HCT116 (cell line): Measurements from ENCODE around the gene C22orf39. TPM values are rescaled to one million over a fixed set of nuclear protein-coding genes. Genes with fewer than 3 reads are reported as not detected.

Experiments
- ATAC-seq: fragments of 200-7000 bp; cut with Tn5 transposase; 2 replicates; pipeline ENCODE4 v1.9.1; 2020; ENCODE audit warnings: mild to moderate bottlenecking, moderate library complexity
- BruUV-seq: library from RNA; stranded (reverse); fragments of 400-500 nt; replicated peaks from 2 replicates; lab custom pipeline; 2021; lab: Mats Ljungman, UMichigan
- CTCF ChIA-PET: fragments of 300-600 bp; sonication (Branson Sonifier 250); formaldehyde crosslinking; loops from one replicate; lab custom pipeline; 2021; ENCODE audit warnings: antibody characterized with exemption; lab: Charles Lee
- POLR2A ChIA-PET: fragments of 300-600, 350-600 bp; sonication (Branson Sonifier 250); formaldehyde crosslinking; loops from one replicate; lab custom pipeline; 2021; ENCODE audit warnings: antibody characterized with exemption; lab: Charles Lee
- RAD21 ChIA-PET, 2 experiments: fragments of 300-600 bp; sonication (Branson Sonifier 250); formaldehyde crosslinking; loops; one replicate each; lab custom pipeline; 2023; ENCODE audit warnings: low total read pairs in 2 of 2; ENCODE audit not compliant: uncharacterized antibody in 2 of 2, unreplicated experiment in 2 of 2, low non-redundant PET in 1 of 2; lab: Charles Lee
- DNase-seq: peaks from one replicate; pipeline ENCODE4 v3.0.0-alpha.2; 2010; ENCODE audit warnings: low read depth, low spot score
- H2AFZ ChIP-seq: fragments of 200-600 bp; shearing (Covaris generic), sonication (generic); 2 replicates; pipeline ENCODE4 v1.6.1; 2017; ENCODE audit warnings: low read depth, mixed run types, mixed read lengths, antibody characterized with exemption, low read length; ENCODE audit not compliant: poor library complexity, severe bottlenecking
- H3K27ac ChIP-seq: 2 replicates; pipeline ENCODE4 v1.5.1; 2012; ENCODE audit warnings: low read depth, low read length
- H3K27me3 ChIP-seq: fragments of 200-600 bp; sonication (generic); 2 replicates; pipeline ENCODE4 v1.6.1; 2016; ENCODE audit warnings: mixed run types, low read length, mixed read lengths; ENCODE audit not compliant: insufficient read depth
- H3K36me3 ChIP-seq, 2 experiments: fragments of 200-500 bp in 1 of 2; fragments of 200-600 bp in 1 of 2; sonication (Bioruptor generic) in 1 of 2; sonication (generic) in 1 of 2; 2 replicates each; pipeline versions ENCODE4 v1.5.1 to v1.6.1; 2014 to 2016; ENCODE audit warnings: low read length in 2 of 2, inconsistent platforms in 1 of 2, mixed read lengths in 1 of 2, mixed run types in 1 of 2; ENCODE audit not compliant: insufficient read depth in 2 of 2, control insufficient read depth in 1 of 2
- H3K4me1 ChIP-seq, 2 experiments: fragments of 200-600 bp in 1 of 2; sonication (generic) in 1 of 2; 2 replicates each; pipeline versions ENCODE4 v1.5.1 to v1.6.1; 2012 to 2017; ENCODE audit warnings: low read length in 2 of 2, inconsistent platforms in 1 of 2, mild to moderate bottlenecking in 1 of 2, mixed read lengths in 1 of 2, mixed run types in 1 of 2, moderate library complexity in 1 of 2; ENCODE audit not compliant: insufficient read depth in 2 of 2, control insufficient read depth in 1 of 2
- H3K4me2 ChIP-seq: fragments of 200-600 bp; sonication (generic); 2 replicates; pipeline ENCODE4 v1.6.1; 2017; ENCODE audit warnings: mixed run types, low read length, mixed read lengths
- H3K4me3 ChIP-seq, 2 experiments: fragments of 200-600 bp in 1 of 2; sonication (generic) in 1 of 2; replicated peaks in 1 of 2; 2 replicates each; pipeline ENCODE4 v1.5.1; 2011 to 2016; ENCODE audit warnings: low read length in 2 of 2, control low read depth in 1 of 2, low read depth in 1 of 2, mild to moderate bottlenecking in 1 of 2, mixed read lengths in 1 of 2, mixed run types in 1 of 2
- H3K79me2 ChIP-seq: fragments of 200-600 bp; sonication (generic); 2 replicates; pipeline ENCODE4 v1.6.1; 2017; ENCODE audit warnings: mild to moderate bottlenecking, mixed run types, low read length, moderate library complexity, mixed read lengths; ENCODE audit not compliant: insufficient read depth
- H3K9ac ChIP-seq: fragments of 200-600 bp; sonication (generic); 2 replicates; pipeline ENCODE4 v1.6.1; 2016; ENCODE audit warnings: low read length, mixed read lengths
- H3K9me2 ChIP-seq: fragments of 200-600 bp; sonication (generic), shearing (Covaris generic); 2 replicates; pipeline ENCODE4 v1.6.1; 2017; ENCODE audit warnings: mixed run types, mild to moderate bottlenecking, moderate library complexity; ENCODE audit not compliant: insufficient read depth
- H3K9me3 ChIP-seq, 2 experiments: fragments of 200-500 bp in 1 of 2; fragments of 200-600 bp in 1 of 2; sonication (Bioruptor generic) in 1 of 2; sonication (generic) in 1 of 2; 2 replicates each; pipeline ENCODE4 v1.6.1; 2014 to 2017; ENCODE audit warnings: low read length in 2 of 2, mixed read lengths in 2 of 2, inconsistent platforms in 1 of 2, low read depth in 1 of 2, mild to moderate bottlenecking in 1 of 2, mixed run types in 1 of 2, moderate library complexity in 1 of 2; ENCODE audit not compliant: control insufficient read depth in 1 of 2, insufficient read depth in 1 of 2
- H4K20me1 ChIP-seq: fragments of 200-600 bp; sonication (generic), shearing (Covaris generic); 2 replicates; pipeline ENCODE4 v1.6.1; 2017; ENCODE audit warnings: mixed run types, mild to moderate bottlenecking, moderate library complexity; ENCODE audit not compliant: insufficient read depth
- CBX3 ChIP-seq: IDR thresholded peaks from 2 replicates; pipeline ENCODE4 v1.6.1; 2012; ENCODE audit warnings: low read depth
- CEBPB ChIP-seq: IDR thresholded peaks from 2 replicates; pipeline ENCODE4 v1.6.1; 2012; ENCODE audit warnings: low read depth
- CTCF ChIP-seq, 3 experiments: fragments of 200-600 bp in 1 of 3; sonication (generic) in 1 of 3; IDR thresholded peaks in 2 of 3; conservative IDR thresholded peaks in 1 of 3; 2 replicates each; pipeline ENCODE4 v1.5.1; 2012 to 2017; ENCODE audit warnings: low read depth in 2 of 3, low read length in 2 of 3, antibody characterized with exemption in 1 of 3, borderline replicate concordance in 1 of 3, control low read depth in 1 of 3, mild to moderate bottlenecking in 1 of 3, mixed read lengths in 1 of 3, mixed run types in 1 of 3, moderate library complexity in 1 of 3; ENCODE audit not compliant: insufficient read depth in 1 of 3
- EGR1 ChIP-seq: IDR thresholded peaks from 2 replicates; pipeline ENCODE4 v1.6.1; 2012; ENCODE audit warnings: low read depth
- ELF1 ChIP-seq: IDR thresholded peaks from 2 replicates; pipeline ENCODE4 v1.6.1; 2012; ENCODE audit warnings: low read depth, borderline replicate concordance
- EZH2phosphoT487 ChIP-seq: fragments of 200-600 bp; IDR thresholded peaks from 2 replicates; pipeline ENCODE4 v1.6.1; 2018; ENCODE audit warnings: antibody characterized with exemption, borderline replicate concordance
- JUND ChIP-seq: IDR thresholded peaks from 2 replicates; pipeline ENCODE4 v1.6.1; 2012
- MAX ChIP-seq: IDR thresholded peaks from 2 replicates; pipeline ENCODE4 v1.6.1; 2012
- POLR2A ChIP-seq: IDR thresholded peaks from 2 replicates; pipeline ENCODE4 v1.7.0; 2011; ENCODE audit warnings: borderline replicate concordance; ENCODE audit not compliant: insufficient read depth, insufficient read length; ENCODE audit errors: extremely low read depth
- RAD21 ChIP-seq: IDR thresholded peaks from 2 replicates; pipeline ENCODE4 v1.6.1; 2012; ENCODE audit warnings: low read depth, mild to moderate bottlenecking
- SRF ChIP-seq: IDR thresholded peaks from 2 replicates; pipeline ENCODE4 v1.6.1; 2012; ENCODE audit warnings: low read depth
- YY1 ChIP-seq: IDR thresholded peaks from 2 replicates; pipeline ENCODE4 v1.6.1; 2011; ENCODE audit warnings: low read length, low read depth, moderate library complexity, mild to moderate bottlenecking; ENCODE audit not compliant: insufficient replicate concordance; ENCODE audit errors: extremely low read depth
- ZFX ChIP-seq: fragments of 450-650 bp; IDR thresholded peaks from 2 replicates; pipeline ENCODE4 v1.6.1; 2017
- intact Hi-C: fragments of 100-400 bp; cut with micrococcal nuclease; formaldehyde crosslinking; loops from 2 replicates; pipeline ENCODE4 v1.10.0; 2022
- total RNA-seq: library from RNA; stranded (reverse); gene quantifications from one replicate; pipeline ENCODE4 v1.2.1, GENCODE V29; 2021; ENCODE audit not compliant: unreplicated experiment
- TF ChIP-seq, protein P1 (sequence below): IDR thresholded peaks from 2 replicates; pipeline ENCODE4 v1.6.1; 2012
- TF ChIP-seq, protein P2 (sequence below): IDR thresholded peaks from 2 replicates; pipeline ENCODE4 v1.6.1; 2011; ENCODE audit warnings: mild to moderate bottlenecking, low read length, moderate library complexity; ENCODE audit not compliant: insufficient replicate concordance; ENCODE audit errors: extremely low read depth

C22orf39 gene
- total RNA-seq, 1 experiment from 2014 or later: 17.7 TPM

DNA sequence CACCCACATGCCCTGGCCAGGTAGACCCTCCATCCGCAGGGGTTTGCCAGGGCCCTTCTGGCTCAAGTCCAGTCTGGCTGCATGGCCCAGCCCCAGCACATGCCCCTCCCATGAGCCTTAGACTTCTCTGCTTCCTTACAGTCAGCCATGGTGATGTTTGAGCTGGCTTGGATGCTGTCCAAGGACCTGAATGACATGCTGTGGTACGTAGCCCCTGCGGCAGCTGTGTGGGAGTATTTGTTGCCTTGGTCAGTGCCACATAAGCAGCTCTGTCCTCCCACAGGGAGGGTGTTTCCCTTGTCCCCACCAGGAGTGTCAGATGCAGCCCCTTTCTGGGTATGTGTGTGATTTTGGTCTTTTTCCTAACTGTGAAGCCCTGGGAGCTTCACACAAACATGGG lies 49.7 kb upstream of the C22orf39 start:
- no peak overlapping the region for H3K9ac ChIP-seq
- peaks cover 7% of the 10 kb centered on the region; the same call in 1 of the 2 replicates for H3K79me2 ChIP-seq
- H2AFZ ChIP-seq: no peak overlapping the region
- no TSS peak for BruUV-seq
- TF ChIP-seq YY1: no peak
- TF ChIP-seq SRF: no peak
- TF ChIP-seq, protein P1, sequence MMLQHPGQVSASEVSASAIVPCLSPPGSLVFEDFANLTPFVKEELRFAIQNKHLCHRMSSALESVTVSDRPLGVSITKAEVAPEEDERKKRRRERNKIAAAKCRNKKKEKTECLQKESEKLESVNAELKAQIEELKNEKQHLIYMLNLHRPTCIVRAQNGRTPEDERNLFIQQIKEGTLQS: no peak
- no peak for TF ChIP-seq RAD21
- no peak for TF ChIP-seq CEBPB
- no peak for TF ChIP-seq ELF1
- no peak for TF ChIP-seq CTCF (IDR thresholded peaks at IDR 0.05 in 2 of 3, conservative IDR thresholded peaks at IDR 0.05 in 1 of 3; ENCODE audit: borderline replicate concordance in 1 of 3, insufficient read depth in 1 of 3, low read depth in 2 of 3, low read length in 2 of 3)
- no peak for TF ChIP-seq ZFX
- no peak for TF ChIP-seq EZH2phosphoT487
- TF ChIP-seq CBX3: no peak
- no peak for TF ChIP-seq JUND
- TF ChIP-seq MAX: no peak
- no peak for TF ChIP-seq EGR1
- no peak for TF ChIP-seq POLR2A
- TF ChIP-seq, protein P2, sequence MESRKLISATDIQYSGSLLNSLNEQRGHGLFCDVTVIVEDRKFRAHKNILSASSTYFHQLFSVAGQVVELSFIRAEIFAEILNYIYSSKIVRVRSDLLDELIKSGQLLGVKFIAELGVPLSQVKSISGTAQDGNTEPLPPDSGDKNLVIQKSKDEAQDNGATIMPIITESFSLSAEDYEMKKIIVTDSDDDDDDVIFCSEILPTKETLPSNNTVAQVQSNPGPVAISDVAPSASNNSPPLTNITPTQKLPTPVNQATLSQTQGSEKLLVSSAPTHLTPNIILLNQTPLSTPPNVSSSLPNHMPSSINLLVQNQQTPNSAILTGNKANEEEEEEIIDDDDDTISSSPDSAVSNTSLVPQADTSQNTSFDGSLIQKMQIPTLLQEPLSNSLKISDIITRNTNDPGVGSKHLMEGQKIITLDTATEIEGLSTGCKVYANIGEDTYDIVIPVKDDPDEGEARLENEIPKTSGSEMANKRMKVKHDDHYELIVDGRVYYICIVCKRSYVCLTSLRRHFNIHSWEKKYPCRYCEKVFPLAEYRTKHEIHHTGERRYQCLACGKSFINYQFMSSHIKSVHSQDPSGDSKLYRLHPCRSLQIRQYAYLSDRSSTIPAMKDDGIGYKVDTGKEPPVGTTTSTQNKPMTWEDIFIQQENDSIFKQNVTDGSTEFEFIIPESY: no peak
- H3K4me3 ChIP-seq: no peak overlapping the region
- H3K9me2 ChIP-seq: no peaks in the 10 kb centered on the region
- H3K4me2 ChIP-seq: no peak overlapping the region
- DNase-seq: no peak
- no peaks in the 10 kb centered on the region for H3K9me3 ChIP-seq
- H3K27ac ChIP-seq: no peak overlapping the region
- intact Hi-C loops: loop anchor here (2.0 kb wide), 1 partner anchor 134 kb away; no protein-coding TSS in a partner anchor
- H3K27me3 ChIP-seq: no peaks in the 10 kb centered on the region
- peaks cover 5 to 17% of the 10 kb centered on the region in 2 experiments; a peak in 3 of 4 replicates for H3K36me3 ChIP-seq
- ChIA-PET RAD21 (no interaction called here), CTCF (interaction anchor here (1.2 kb wide), 1 partner anchor 133 kb away, joined by 3 read pairs; no protein-coding TSS in a partner anchor), POLR2A (no interaction called here)
- H3K4me1 ChIP-seq: no peaks in the 10 kb centered on the region
- no peaks in the 10 kb centered on the region for H4K20me1 ChIP-seq
- ATAC-seq: no peak
